Stimulated activated CD4-positive, alpha-beta T cell treated with anti-CD3 and anti-CD28 coated beads, Interleukin-4, amount 100 ng/mL, for 48 hours (primary cell): Measurements from ENCODE around the gene TENM4.

ENCODE experiments used
- DNase-seq, 2 donors: peaks; one replicate each; pipeline ENCODE4 v3.0.0-alpha.2; 2020; ENCODE audit warnings: low read depth in 2 of 2

Gene TENM4

DNA sequence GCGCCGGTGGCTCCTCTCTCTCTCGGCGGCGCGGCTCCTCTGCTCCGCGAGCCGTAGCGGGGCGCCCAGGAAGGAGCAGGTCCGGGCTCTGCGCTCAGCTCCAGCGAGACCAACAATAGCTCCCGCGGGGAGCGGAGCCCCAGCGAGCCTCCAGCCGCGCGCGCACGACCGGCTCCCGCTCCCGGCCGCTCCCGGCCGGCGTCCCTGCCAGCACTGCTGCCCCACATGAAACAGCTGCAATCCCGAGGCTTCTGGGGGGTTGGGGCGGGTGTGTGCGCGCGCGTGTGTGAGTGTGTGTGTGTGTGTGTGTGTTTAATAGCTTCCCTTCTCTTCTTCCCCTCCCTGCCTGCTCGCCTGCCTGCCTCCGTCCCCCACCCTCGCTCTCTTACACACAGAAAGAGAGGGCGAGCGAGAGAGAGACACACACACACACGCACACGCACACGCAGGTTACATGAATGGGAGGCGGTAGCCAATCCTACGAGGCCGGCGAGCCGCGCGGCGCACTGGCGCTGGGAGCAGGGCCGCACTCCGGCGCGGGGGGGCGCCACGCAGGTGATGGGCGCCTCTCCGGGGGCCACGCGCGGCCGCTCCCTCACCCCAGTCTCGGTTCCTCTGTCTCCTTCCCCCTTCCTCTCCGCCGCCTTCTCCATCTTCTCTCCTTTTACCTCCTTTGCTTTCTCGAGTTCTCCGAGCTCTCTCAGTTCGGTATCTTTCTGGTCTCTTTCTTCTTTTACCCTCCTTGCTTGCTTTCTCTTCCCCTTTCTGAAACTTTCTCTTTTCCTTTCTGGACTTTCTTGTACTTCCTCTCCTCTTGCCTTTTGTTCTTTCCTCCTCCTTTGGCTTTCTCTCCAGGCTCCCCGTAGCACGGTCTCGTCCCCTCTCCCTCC lies at the start of gene TENM4:
Gene TENM4, minus strand, starts transcription at position 460 of the 890 bp plus-strand sequence. CDS start 371,086 bp downstream, outside the sequence.
- no peak for DNase-seq

DNA sequence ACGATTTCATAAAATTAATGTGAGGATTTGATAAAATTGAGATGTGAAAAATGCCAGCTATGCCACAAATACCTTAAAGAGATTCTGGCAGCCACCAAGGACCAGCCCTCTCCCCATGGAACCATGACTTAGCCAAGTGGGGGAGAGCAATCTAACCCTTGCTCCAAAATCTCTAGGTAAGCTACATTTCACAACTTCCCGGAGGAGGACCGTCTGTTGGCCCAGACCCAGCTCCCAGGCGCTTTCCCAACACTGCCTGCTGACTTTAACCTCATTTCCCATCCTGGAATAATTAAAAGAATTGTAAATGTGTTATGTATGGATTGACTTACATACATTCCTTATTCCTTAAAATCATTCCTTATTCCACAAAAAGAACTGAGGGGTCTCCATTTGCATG lies 47.5 kb upstream of the TENM4 start:
- DNase-seq: no peak

DNA sequence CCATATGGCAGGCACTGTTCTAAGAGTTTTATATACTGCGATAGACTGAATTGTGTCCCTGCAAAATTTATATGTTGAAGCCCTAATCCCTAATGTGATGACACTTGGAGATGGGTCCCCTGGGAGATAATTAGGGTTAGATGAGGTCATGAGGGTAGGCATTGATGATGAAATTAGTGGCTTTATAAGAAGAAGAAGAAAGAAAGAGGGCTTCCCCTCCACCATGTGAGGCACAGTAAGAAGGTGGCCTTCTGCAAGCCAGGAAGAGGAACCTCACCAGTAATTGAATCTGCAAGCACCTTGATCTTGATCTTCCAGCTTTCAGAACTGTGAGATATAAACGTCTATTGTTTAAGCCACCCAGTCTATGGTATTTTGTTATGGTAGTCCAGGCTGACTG lies 46.6 kb upstream of the TENM4 start:
- no peak for DNase-seq

DNA sequence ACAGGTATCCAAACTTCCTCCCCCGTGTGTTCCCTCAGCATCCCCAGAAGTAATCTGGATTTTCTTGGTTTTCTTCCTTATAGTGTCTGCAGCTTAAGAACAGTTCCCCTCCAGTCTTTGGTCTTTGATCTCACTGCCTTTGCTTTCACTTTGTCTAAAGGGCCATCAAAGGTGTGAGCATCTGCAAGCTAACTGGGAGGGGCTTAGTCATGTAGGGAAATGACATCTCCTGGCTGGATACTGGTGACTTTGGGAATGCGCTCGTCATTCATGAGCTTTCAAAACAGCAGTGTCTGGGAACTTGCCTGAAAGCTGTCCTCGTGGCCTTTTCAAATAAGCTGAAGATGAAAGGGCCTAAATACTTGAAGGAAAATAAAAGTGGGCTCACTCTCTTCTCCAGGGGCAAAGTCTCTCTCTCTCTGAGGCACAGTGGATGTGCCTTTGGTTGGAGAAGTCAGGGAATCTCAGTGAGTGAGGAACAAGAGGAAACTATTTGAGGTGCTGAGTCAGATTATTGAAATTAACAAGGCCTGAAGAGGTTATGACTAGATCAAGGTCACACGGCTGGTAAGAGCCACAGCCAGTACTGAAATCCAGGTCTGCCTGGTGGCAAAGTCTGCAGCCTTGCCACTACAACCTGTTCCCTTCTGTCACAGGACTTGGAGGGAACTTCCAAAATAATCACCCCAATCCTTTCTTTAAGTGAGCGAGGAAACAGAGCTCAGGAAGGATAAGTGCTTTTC lies 45.6 kb upstream of the TENM4 start:
- no peak for DNase-seq

DNA sequence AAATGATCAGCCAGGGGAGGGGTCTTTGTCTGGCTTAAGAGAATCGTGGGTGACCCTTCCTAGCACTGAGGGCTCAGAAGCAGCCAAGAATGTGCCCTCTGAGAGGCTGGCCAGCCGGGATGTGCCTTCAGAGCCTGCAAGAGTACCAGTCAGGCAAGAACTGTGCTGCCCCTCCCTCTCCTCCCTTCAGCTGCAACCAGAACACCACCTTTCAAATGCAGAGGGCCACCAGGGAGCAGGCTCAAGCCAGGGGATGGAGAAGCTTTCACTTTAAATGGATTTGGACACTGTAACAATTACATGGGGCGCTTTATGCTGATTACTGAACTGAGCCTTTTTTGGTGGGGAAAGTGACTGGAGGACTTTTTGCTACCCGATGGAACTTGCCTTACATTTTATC lies 44.9 kb upstream of the TENM4 start:
- DNase-seq: no peak

DNA sequence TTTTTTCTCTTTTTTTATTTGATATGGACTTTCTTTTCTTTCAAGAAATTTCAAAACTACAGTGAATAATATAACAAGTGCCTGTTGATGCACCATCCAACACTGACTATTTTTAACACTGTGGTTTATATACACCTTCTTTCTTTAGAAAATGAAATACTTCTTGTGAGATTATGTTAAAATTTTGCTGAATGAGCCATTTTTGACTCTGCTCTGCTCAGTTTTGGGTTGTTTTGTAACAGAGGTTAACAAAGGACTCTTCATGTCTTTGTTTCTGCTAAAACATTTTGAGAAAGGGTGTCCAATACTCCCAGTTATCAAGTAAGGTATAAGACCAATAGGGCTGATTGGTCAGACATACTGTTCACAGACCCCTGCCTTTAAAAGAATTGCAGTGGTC lies 44.0 kb upstream of the TENM4 start:
- no peak for DNase-seq

DNA sequence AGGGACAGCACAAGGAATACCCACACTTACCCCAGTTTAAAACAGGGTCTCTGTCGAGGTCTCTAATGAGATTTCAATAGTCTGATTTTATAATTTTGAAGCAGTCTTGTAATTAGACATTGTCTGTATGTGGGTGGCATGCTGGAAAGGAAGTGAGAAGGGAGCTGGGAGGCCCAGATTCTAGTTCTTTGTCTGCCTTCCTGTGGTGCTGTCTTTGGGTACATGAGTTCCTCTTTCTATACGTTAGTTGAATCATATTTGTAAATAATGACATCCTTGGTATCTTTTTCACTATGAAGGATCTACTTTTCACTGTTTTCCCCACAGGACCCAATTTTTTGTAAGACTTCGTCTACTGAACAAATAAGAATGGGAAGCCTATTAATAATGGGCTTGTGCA lies 42.0 kb upstream of the TENM4 start:
- no peak for DNase-seq

DNA sequence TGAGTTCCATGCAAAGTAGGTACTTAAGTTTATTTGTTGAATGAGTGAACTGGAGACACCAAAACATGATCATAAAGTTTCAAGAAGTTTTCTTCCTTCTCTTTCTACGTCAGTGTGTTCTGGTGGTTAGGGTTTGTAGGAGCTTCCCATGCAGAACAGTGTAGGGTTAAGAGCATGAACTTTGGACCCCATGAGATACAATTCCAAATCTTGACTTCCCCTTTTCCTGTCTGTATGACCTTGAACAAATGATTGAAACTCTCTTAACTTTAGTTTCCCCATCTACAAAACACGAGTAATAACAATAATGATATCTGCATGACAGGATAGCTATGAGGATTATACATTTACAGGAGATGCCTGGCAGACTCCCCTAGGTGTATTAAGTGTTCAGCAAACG lies 41.0 kb upstream of the TENM4 start:
- DNase-seq: no peak

DNA sequence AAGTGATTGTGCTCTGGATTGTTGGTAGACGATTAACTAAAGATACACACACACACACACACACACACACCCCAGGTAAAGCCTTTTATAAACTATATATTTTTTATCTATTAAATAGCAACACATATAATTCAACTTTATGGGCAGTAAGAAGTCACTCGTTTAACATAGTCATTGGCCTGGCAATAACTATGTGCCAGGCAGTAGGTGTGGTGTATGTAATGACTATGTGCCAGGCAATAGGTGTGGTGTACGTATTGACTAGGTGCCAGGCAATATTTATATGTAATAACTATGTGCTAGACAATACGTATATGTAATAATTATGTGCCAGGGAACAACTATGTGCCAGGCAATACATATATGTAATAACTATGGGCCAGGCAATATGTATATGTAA lies 40.0 kb upstream of the TENM4 start:
- no peak for DNase-seq

DNA sequence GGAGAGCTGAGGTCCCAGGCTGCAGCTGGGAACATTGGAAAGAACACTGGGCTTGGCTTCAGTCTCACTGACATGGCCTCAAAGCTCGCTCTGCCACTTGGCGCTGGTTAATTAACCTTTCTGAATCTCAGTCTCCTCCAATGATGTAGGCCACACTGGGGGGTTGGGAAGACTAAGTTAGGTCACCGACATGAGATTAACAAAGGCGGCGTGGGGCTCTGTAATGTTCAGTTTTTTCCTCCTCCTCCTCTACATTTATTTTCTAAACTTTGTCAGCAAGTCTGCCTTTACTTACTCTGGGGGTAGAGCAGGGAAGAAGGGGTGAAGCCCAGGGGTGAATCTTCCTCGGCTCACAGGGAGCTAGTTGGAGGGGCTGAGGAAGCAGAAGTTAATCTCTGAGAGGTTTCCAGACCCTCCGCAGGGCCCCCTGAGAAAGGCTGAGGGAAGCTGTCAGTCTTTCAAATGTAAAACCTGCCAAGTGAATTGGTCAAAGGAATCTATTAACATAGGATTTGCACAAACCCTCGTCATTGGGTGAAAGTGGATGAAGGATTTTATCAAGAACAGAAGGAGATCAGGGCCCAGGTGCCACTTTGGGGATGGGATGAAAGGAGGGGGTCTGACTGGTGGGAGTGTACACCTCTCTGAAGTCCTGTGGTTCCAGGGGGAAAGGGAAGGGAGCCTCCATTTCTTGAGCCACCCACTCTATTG lies 32.1 kb upstream of the TENM4 start:
- no peak for DNase-seq

DNA sequence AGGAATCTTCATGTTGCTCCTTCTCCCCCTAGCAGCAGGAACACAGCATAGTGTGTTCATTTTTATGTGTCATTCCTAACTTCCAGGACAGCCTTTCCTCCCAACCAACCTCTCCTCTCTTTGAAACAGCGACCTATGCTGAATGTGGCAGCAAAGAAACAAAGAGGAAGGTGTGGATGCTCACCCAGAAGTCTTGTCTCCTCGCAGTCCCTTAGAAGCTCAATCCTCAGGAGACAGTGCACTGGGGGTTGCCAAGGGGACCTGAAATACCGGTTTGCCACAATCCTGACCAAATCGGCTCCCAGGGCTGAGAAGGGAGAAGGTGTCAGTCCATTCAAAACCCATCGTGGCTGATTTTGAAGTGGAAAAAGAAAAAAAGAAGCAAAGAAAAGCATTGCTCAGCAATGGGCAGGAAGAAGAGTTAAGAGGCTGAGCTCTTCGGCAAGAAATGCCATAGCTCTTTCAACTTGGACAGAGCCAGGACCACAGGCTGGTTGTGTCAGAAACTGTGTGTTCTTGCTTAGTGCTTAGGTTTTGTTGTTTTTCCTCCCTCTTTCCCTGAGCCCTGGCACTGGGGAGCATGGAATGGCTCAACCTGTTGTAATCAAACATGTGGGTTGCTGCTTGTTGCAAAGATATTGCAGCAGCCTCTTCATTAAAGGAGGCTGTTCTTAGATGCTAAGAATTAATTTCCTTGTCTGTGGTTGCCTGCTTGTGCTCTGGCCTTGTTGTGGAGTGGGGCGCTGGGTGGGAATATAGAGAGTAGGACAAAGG lies 30.4 kb upstream of the TENM4 start:
- DNase-seq: no peak

DNA sequence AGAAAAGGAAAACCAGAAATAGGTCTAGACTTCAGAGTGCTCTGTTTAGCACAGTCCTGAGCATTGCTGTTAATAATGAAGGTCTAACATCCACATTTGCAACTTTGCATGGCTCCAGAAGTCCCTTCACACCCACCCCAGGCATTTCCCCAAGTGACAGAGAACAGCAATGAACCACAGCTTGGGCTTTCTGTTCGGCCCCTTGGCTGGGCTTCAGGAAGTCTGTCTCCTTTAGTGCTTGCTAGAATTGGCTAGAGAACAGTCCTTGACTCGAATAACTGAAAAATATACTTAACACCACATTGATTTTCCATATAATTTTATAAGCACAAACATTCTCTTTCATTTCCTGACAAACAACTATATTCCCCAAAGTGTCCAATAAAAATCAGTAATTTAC lies 29.3 kb upstream of the TENM4 start:
- no peak for DNase-seq

DNA sequence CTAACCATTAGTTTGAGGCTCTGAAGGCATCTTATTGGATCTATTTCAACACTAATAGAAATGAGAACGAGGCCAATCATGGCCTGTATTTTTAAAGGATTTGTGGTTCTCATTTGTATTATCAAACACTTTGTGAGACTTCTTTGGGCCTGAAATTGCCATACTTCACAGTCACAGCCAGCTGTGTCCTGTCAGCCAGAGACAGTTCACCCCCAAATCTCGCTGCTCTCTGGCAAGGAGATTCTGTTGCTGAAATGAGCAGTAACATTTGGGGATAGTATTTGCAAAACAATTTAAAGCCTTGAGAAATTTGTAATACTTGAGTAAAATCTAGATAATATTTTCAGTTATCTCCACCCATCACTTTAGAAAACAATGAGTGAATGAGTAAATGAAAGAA lies 26.9 kb upstream of the TENM4 start:
- DNase-seq: no peak

DNA sequence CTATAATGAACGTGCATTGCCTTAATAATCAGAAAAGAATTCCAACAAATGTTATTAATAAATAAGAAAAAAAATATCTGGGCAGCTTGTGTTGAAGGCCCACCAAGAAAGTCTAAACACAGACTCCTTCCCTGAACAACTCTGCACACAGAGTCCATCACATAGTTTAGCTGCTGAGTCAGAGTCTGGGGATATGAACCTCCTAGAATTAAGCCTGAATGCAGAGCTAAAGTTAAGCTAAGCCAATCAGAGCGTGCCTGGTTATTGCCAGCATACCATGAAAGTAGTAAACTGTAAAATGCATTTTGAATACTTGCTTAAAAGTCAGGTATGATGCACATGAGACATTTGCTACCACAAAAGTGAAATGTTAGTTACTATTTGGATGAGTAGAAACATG lies 25.6 kb upstream of the TENM4 start:
- DNase-seq: no peak

DNA sequence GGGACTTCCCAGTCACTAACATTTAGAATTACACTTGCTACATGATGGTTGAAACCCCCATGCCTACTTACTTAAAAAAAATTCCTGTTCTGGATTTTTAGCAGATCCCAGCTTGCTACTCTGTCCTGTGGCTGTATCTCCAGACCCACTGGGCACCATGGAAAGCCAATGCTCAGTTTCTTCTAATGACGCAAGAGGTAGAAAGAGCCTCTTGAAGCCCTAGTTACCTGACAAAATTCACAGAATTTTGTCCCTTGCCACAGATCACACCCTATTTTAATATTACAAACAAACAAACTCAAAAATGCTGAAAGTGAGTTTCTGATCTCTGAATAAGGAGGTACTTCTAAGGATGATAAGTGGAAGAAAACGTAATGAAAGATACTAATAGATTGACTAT lies 24.3 kb upstream of the TENM4 start:
- no peak for DNase-seq

DNA sequence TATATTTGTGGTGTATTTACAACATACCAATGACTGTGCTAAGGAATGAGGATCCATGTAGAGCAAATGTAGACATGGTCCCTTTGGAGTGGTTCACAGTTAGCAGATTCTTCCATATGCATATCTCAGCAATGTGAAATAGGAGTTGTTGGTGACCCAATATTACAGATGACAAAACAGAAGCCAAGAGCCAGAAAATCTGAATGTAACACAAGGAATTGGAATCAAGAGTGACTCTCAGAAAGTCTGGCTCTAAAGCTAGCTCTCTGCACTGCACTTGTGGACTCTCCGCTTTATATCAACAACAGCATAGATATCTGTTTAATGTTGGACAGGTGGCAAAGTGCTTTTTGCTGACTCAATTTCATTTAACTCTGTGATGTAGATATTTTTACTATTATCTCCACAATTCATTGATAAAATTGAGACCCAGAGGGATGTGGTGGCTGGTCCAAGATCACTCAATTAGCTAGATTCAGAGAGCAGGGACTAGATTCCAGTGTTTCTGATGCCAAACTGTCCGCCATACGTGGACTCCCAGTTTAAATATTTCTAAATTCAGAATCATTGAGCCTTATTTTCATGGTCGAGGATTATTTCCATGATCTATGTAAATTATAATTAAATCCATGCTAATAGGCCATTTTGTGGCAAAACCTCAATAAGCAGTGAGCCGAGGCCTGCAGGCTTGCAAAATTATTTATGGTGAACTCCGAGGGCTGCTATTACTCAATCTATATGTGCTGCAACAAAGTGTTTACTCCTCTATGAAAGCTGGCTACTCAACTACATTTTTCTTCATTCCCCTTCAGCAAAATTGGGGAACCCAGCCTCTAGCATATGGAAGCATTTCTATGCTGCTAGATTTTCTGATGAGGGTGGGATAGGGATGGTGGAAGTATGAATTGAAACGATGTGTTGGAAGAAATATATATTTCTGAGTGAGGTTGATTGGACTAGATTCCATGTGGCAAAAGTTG lies 21.1 kb upstream of the TENM4 start:
- DNase-seq: no peak

DNA sequence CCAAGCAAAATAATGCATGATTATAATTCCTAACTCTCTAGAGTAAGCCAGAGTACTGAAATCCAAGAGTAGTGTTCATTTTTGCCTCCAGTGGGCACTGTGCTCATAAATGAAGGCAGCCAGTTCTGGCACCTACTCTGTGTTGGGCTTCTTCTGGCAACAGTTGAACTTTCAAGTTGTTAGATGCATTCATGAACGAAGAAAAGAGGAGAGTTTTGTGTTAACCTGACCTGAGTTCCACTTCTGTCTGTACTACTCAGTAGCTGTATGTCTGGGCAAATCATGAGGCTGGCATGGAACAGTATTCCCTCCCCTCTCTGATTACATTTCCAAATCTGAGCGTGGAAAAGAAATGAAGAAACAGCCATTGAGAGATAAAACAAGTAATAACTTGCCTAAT lies 20.3 kb upstream of the TENM4 start:
- DNase-seq: no peak

DNA sequence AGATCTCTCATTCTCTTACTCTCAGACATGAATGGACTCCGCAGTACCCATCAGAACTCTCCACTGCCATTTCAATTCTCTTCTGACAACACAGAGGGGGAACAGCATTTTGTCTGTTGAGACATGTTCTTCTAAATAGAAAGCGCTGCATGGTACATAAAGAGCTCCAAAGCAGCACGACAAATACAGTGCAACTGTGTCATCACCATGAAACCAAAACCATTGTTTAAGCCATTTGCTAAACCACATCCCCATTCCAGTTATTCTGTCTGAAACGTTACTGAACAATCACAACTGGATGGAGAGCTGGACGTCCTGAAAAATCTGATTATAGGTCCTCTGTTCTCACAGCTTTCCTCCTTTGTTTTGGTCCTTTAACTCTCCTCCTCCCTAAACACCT lies 17.9 kb upstream of the TENM4 start:
- DNase-seq: no peak

DNA sequence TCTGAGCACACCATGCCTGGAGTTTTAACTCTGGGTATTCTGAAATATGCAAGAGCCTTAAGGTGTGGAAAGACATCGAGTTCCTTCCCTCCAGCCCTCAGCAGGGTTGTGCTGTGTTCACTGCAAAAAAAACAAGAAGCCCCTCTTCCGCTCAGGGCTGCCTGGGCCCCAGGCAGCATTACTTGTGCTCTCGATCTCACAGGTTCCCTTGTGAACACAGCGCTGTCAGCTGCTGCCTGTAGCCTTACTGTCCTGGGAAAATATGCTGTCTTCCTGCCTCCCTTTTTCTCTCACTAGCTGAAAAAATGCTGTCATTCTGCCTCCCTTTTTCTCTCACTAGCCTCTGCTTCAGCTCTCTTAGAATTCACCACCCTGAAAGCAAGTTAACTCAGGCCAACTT lies 15.7 kb upstream of the TENM4 start:
- DNase-seq: no peak

DNA sequence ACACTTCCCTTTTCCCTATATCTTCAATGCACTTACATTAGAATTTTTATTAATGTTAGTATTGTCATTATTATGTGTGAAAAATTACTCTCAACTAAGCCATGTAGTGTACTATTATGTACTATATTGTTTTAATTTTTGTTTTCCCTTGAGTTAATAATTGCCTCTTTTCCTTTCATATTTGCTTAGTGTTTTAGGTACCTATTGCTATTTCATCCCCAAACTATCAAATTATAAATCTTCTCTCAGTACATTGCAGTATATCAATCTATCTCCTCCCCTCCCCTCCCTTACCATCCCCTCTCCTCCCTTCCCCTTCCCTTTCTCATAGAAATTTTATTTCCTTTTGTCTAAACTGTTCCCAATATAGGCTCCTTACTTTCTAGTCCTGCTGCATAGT lies 12.8 kb upstream of the TENM4 start:
- DNase-seq: no peak

DNA sequence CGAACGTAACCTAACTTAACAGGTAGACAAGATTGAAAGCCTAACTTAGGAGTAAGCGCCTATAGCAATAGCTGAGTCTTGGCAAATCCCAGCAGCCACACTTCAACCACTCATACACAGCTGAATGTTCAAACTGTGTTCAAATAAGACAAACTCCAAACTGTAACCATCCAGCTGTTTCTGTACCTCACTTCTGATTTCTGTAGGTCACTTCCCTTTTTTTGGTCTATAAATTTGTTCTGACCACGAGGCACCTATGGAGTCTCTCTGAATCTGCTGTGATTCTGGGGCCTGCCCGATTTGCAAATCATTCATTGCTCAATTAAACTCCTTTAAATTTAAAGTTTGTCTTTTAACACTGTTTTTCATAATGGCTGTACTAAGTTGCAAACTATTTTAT lies 8.2 kb upstream of the TENM4 start:
- no peak for DNase-seq
